Measurements from ENCODE around the gene FMNL2.

DNA sequence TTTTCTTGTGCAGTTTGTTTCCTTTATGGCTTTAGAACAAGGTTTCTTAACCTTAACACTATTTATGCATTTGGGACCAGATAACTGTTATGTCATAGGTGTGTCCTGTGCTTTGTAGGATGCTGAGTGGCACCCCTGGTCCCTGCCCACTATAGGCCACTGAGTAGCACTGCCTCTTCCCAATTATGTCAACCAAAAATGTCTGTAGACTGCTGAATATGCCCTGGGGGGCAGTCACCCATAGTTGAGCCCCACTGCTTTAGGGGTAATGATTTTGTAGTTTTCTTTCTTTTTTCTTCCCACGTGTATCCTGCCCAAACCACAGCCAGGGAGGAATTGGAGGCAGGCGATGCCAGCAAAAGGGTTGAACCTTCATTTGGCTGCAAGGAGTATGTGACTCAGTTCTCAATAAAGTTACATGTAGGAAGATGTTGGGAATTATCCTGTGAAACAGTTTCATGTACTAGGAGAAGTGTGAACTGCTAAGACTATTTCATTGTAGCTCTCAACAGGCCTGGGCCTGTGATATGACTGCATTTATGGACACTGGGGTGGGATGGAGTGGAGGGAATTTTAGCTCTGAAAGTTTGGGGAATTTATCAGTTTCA is 65.7 kb downstream of the FMNL2 start:
- TF ChIP-seq, protein P1, sequence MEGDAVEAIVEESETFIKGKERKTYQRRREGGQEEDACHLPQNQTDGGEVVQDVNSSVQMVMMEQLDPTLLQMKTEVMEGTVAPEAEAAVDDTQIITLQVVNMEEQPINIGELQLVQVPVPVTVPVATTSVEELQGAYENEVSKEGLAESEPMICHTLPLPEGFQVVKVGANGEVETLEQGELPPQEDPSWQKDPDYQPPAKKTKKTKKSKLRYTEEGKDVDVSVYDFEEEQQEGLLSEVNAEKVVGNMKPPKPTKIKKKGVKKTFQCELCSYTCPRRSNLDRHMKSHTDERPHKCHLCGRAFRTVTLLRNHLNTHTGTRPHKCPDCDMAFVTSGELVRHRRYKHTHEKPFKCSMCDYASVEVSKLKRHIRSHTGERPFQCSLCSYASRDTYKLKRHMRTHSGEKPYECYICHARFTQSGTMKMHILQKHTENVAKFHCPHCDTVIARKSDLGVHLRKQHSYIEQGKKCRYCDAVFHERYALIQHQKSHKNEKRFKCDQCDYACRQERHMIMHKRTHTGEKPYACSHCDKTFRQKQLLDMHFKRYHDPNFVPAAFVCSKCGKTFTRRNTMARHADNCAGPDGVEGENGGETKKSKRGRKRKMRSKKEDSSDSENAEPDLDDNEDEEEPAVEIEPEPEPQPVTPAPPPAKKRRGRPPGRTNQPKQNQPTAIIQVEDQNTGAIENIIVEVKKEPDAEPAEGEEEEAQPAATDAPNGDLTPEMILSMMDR (IDR thresholded peaks at IDR 0.05), result no peak
- no peak for TF ChIP-seq ZFX (IDR thresholded peaks at IDR 0.05; ENCODE audit: borderline replicate concordance)
